Amniotic stem cell (primary cell): Measurements from ENCODE around the gene MYO7B.

Source experiments
- DNase-seq: peaks from one replicate; lab custom pipeline; 2025; lab: John Stamatoyannopoulos, UW

The MYO7B gene

GRCh38 chr2:127535422-127535901, at the start of gene MYO7B:
Gene MYO7B, plus strand, starts transcription at chr2:127535683. Its CDS starts 24,040 bp downstream, at chr2:127559723.
- DNase-seq = no peak

GRCh38 chr2:127485694-127486071, 49.8 kb upstream of the MYO7B start:
- no peak for DNase-seq

- no peak for DNase-seq
These were observed 49.0 kb upstream of the MYO7B start for GRCh38 chr2:127486247-127487058.

DNA sequence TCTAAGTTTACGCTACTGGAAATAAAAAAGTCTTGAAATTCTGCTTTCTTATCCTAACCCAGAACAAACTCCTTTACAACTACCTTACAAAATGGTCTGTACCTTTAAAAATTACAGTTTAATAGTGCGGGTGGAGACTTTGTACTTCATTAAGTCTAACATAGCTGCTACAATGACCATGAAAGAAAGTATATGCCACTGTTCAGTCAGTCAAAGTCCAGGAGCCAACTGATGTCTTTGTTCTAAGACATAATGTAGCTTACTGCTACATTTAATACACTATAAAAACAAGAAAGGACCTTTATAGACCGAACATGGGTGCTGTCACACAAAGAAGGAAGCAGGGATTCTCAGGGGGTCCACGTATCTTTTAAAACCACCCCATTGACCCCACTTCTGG, 45.2 kb upstream of the MYO7B start:
- DNase-seq = no peak

DNA sequence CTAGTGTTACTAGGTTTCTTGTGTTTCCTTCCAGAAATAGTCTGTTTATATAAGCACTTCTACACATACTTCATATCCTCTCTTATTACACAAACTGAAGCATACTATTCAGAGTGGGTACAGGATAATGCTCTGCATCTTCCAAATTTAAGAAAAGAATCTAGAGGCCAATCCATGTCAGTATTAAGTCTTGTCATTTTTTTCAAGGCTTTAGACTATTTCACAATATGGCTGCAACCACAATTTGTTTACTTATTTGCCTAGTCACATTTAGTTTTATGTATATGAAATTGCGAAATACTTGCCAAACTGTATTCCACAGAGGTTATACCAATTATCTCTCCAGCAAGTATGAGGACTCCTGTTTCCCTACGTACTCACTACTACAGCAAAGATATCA, 37.1 kb upstream of the MYO7B start:
- DNase-seq = no peak

DNA sequence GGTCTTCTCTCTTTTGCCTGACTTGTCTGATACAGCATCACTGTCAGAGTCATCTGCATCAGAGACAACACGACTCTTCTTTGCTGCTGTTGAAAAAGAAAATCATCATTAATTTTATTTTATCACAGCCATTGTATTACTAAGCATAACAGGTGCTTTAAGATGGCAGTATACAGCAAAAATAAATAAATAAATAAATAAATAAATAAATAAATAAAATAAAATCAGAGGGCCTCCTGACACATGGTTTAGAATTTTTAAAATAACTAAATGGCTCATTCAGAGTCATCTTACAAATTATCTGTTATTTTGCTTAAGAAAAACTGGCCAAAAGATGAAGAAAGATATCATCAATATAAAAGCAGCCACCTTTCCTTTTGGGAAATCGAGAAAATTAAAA, 32.0 kb upstream of the MYO7B start:
- DNase-seq = no peak

GRCh38 chr2:127504552-127505430, 30.7 kb upstream of the MYO7B start:
- no peak for DNase-seq

DNA sequence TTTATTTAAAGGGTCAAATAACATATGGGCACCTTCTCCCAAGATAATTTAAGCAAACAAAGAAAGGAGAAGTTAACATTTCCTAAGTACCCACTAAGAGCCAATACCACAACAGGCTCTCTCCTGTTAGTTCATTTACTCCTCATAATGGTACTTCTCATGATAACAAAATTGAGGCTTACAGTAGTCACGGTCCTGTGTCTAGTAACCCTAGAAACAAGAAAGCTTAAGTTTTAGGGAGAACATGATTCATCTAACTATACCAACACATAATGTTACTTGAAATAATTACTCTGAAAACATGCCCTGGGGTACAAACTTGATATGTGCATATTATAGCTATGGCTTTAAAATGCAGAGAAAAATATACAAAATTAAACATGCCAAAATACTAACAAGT, 29.0 kb upstream of the MYO7B start:
- DNase-seq = no peak

- no peak for DNase-seq
These were observed 27.4 kb upstream of the MYO7B start for GRCh38 chr2:127508023-127508630.

- DNase-seq = peak; percentile 95
These were observed 26.9 kb upstream of the MYO7B start for GRCh38 chr2:127508631-127509034.

DNA sequence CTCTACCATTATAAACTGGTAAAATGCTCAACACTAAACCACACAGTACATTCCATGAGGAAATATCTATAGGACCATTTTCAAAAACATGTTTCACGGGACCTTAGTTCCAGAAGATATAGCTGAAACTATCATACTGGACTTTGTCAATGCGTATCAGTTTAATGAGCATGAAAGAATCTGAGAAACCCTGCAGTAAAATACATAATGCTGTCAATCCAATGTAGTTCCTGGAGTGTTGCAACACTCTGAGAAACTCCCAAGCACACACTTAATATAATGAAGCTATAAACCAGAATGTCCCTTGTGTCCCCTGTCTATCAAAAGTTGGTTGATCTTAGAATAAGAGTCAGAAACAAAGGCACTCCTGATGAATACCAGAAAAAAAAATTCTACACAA, 25.4 kb upstream of the MYO7B start:
- DNase-seq = no peak

GRCh38 chr2:127511090-127511695, 24.3 kb upstream of the MYO7B start:
- DNase-seq = no peak

DNA sequence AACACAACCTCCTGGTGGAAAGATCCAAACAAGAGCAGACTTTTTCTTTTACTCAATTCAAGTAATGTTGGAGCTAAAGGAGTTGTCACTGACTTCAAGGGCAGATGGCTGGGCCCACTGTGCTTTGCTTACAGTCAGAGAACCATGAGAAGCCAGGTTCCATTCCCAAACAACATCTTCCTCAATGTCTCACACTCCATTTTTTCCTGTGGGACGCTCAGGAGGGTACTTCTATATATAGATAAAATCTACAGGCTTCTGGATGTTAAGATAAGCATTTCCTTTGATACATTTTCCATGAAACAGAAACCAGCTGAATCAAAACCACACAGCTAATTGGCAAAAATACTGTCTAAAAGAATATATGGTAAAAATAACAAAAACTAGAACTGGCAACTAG, 23.6 kb upstream of the MYO7B start:
- no peak for DNase-seq

DNA sequence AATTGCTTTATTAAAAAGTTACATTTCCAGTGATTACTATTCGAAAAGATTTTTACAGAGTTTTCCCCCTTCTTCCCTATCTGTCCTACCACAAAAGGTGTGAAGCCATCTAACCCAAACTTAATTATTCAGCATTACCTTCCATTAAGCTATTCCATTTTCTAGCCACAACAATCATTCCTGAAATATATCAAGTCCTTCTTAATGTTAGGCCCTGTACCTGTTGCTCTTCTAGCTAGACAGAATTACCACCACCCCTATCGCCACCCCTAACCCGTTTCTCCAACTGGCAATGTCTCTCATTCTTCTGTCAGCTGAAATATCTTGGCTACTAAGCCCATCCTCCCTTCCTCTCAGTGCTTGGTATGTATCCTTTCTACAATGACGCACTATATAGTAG, 23.1 kb upstream of the MYO7B start:
- DNase-seq = no peak

GRCh38 chr2:127514076-127514475, 21.4 kb upstream of the MYO7B start:
- DNase-seq = no peak

DNA sequence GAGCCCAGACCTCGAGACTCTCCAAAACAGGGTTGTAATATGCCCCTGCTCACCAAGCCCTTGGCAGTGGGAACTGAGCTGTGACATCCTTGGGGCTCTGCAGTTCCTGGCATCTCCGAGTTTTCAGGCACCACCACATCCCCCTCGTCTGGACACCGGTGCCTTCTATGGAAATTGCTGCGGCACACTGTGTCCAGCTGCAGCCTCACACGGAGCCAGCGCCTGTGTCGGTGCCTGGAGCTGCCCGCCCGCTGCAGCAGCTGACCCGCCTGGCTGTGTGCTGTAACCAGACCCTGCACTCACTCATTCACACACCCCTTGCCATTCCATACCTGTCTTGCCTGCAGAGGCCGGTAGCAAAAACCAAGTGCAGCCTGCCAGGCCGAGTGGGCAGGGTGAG, 21.0 kb upstream of the MYO7B start:
- DNase-seq = no peak

GRCh38 chr2:127515383-127515915, 20.0 kb upstream of the MYO7B start:
- DNase-seq = no peak

GRCh38 chr2:127516041-127516762, 19.3 kb upstream of the MYO7B start:
- no peak for DNase-seq

DNA sequence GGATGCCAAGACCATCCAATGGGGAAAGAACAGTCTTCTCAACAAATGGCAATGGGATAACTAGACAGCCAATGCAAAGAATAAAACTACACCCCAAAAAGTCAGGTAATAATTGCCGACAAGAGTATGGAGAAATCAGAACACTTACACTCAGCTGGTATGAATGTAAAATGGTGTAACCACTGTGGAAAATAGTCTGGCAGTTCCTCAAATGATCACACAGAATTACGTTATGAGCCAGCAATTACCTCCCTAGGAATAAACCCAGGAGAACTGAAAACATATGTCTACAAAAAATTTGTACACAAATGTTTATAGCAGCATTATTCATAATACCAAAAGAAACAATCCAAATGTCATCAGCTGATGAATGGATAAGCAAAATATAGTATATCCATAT, 18.0 kb upstream of the MYO7B start:
- DNase-seq = no peak

DNA sequence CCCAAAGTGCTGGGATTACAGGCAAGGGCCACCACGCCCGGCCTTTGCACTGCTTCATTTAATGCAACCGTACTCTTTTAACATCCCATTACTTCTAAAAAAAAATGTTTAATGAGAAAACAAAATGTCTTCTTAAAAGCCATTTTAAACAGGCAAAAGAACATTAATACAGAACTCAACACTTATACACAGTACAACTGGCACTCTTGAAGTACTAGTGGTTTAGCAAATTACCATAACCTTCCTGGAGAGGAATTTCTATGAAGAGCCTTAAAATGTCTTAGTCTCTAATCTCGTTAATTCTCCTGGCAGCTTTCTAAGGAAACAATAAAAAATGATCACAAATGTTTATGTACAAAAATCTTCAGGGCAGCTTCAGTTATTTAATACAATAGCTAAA, 15.1 kb upstream of the MYO7B start:
- no peak for DNase-seq

GRCh38 chr2:127523269-127523939, 12.1 kb upstream of the MYO7B start:
- no peak for DNase-seq
